Activated CD8-positive, alpha-beta T cell treated with anti-CD3 and anti-CD28 coated beads, Interleukin-2, amount 10 ng/mL, durations not matched to agents 7 days and 5 days (primary cell): ENCODE results near the gene PEX5L. TPM values are rescaled to one million over a fixed set of nuclear protein-coding genes. Genes with fewer than 3 reads are reported as not detected.

Source experiments
- ATAC-seq: fragments of 150-1000 bp; cut with Tn5 transposase; one replicate; pipeline ENCODE4 v1.10.0; 2021; ENCODE audit warnings: moderate library complexity
- CTCF ChIA-PET: fragments of 350-600 bp; sonication (Branson Sonifier 250); formaldehyde crosslinking; loops from one replicate; lab custom pipeline; 2021; ENCODE audit warnings: antibody characterized with exemption; lab: Charles Lee
- POLR2A ChIA-PET: fragments of 350-600 bp; sonication (Branson Sonifier 250); formaldehyde crosslinking; loops from one replicate; lab custom pipeline; 2021; ENCODE audit warnings: antibody characterized with exemption; lab: Charles Lee
- DNase-seq: peaks from one replicate; pipeline ENCODE4 v3.0.0-alpha.2; 2020
- H3K27ac Mint-ChIP-seq: one replicate; pipeline ENCODE4 v1.8.0; 2021; ENCODE audit warnings: mild to moderate bottlenecking, mixed read lengths
- H3K27me3 Mint-ChIP-seq: one replicate; pipeline ENCODE4 v1.8.0; 2021; ENCODE audit warnings: low read depth, mixed read lengths
- H3K36me3 Mint-ChIP-seq: one replicate; pipeline ENCODE4 v1.8.0; 2021; ENCODE audit warnings: low read depth, mixed read lengths
- H3K4me1 Mint-ChIP-seq: one replicate; pipeline ENCODE4 v1.8.0; 2021; ENCODE audit warnings: low read depth, mixed read lengths
- H3K4me3 Mint-ChIP-seq: one replicate; pipeline ENCODE4 v1.8.0; 2021; ENCODE audit warnings: mild to moderate bottlenecking, mixed read lengths
- H3K9me3 Mint-ChIP-seq: one replicate; pipeline ENCODE4 v1.8.0; 2022; ENCODE audit warnings: mixed read lengths; ENCODE audit not compliant: insufficient read depth
- total RNA-seq, 2 experiments: library from RNA; stranded (reverse); gene quantifications; one replicate each; pipeline ENCODE4 v1.2.3, GENCODE V29; 2021

The PEX5L gene
- total RNA-seq, 2 experiments from 2014 or later = not detected

- H3K9me3 Mint-ChIP-seq = no peaks in the 10 kb centered on the region
- no peak overlapping the region for H3K27ac Mint-ChIP-seq
- peaks cover 16% of the 10 kb centered on the region for H3K27me3 Mint-ChIP-seq
- CTCF ChIA-PET = interaction anchor here (0.8 kb wide), 1 partner anchor 36 kb away, joined by 3 read pairs; no protein-coding TSS in a partner anchor
- DNase-seq (no peak), ATAC-seq (no peak)
- peaks cover 5% of the 10 kb centered on the region for H3K4me1 Mint-ChIP-seq
- H3K36me3 Mint-ChIP-seq = no peaks in the 10 kb centered on the region
- no peak overlapping the region for H3K4me3 Mint-ChIP-seq
- POLR2A ChIA-PET = interaction anchor here (0.6 kb wide), 1 partner anchor 48 kb away, joined by 3 read pairs; no protein-coding TSS in a partner anchor
Measured at GRCh38 chr3:179964890-179965289, 71.8 kb downstream of the PEX5L start.

- Mint-ChIP-seq H3K4me1 (peaks cover 6% of the 10 kb centered on the region), H3K27me3 (peaks cover 16% of the 10 kb centered on the region), H3K4me3 (no peak overlapping the region), H3K9me3 (no peaks in the 10 kb centered on the region), H3K36me3 (no peaks in the 10 kb centered on the region), H3K27ac (no peak overlapping the region)
- DNase-seq = no peak
- ChIA-PET CTCF (no interaction called here), POLR2A (no interaction called here)
- ATAC-seq = no peak
Measured at GRCh38 chr3:179962629-179963387, 73.9 kb downstream of the PEX5L start.

- no peaks in the 10 kb centered on the region for H3K36me3 Mint-ChIP-seq
- CTCF ChIA-PET = no interaction called here
Measured at GRCh38 chr3:179961703-179962078, 75.0 kb downstream of the PEX5L start.

DNA sequence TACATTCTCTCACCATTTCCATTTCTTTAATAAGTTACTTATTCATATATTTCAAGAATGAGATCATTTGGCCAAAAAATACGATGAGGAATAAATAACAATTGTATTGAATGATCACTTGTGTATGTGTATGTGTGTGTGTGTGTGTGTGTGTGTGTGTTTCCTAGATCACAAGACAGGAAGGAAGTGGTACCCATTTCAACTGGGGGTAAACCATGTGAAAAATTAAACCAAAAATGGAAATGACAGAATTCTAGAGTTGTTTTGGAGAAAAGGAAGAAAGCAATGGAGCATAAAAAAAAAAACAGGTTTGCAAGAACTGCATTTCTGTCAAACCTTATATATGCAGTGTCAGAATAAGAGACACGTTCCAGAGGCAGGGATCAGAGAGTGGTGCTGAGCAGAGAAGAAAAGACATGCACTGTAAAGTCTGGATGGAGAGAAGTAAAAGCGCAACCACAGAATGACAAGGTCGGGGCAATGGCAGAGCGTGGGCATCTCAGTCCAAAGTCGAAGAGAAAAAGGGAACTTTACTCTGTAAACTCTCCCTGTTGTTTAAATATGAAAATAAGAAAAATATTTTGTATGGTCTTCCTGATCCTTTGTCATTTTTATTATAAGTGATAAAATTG lies 75.5 kb downstream of the PEX5L start:
- ChIA-PET POLR2A (no interaction called here), CTCF (no interaction called here)
- Mint-ChIP-seq H3K4me3 (no peak overlapping the region), H3K9me3 (no peaks in the 10 kb centered on the region), H3K27ac (no peak overlapping the region), H3K36me3 (no peaks in the 10 kb centered on the region), H3K27me3 (peaks cover 16% of the 10 kb centered on the region), H3K4me1 (peaks cover 20% of the 10 kb centered on the region)
- DNase-seq (no peak), ATAC-seq (no peak)

More at GRCh38 chr3:179961703-179962078, 75.0 kb downstream of the PEX5L start:
- no peak overlapping the region for H3K27ac Mint-ChIP-seq
- H3K27me3 Mint-ChIP-seq = peaks cover 16% of the 10 kb centered on the region
- H3K4me1 Mint-ChIP-seq = peaks cover 15% of the 10 kb centered on the region
- POLR2A ChIA-PET = no interaction called here
- DNase-seq (no peak), ATAC-seq (no peak)
- no peaks in the 10 kb centered on the region for H3K9me3 Mint-ChIP-seq
- H3K4me3 Mint-ChIP-seq = no peak overlapping the region

DNA sequence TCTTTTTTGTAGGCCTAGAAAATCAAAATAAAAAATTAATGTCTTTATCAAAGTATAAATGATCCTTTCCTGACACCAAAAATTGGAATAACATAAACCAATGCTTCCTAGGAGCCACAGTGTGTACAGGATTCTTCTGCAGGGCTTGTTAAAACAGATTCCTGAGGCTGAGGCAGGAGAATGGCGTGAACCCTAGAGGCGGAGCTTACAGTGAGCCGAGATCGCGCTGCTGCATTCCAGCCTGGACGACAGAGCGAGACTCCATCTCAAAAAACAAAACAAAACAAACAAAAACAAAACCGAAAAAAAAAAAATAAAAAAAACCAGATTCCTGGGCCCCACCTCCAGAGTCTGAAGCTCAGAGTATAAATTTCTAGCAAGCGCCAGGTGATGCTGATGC lies 78.0 kb downstream of the PEX5L start:
- Mint-ChIP-seq H3K4me1 (peaks cover 35% of the 10 kb centered on the region), H3K36me3 (peaks cover 5% of the 10 kb centered on the region), H3K27ac (no peak overlapping the region), H3K27me3 (peaks cover 21% of the 10 kb centered on the region), H3K4me3 (no peak overlapping the region), H3K9me3 (no peaks in the 10 kb centered on the region)
- DNase-seq = no peak
- ATAC-seq = no peak
- ChIA-PET POLR2A (no interaction called here), CTCF (no interaction called here)

DNA sequence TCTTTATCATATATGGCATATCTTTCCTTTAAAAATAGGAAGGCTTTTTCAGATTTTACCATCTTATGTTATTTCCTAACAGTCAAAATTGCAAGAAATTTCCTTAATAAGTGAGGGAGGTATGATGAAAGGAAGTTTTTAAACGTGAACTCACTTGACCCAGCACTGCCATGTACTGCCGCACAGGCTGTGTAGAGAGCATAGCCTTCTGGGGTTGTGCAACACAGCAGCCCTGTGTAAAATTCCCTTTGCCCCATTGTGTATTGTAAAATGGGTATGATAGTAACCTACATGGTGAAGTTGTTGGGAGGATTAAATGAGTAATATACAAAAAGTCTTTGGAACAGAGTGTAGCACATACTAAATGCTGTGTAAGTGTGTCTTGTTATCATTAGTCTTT lies 78.6 kb downstream of the PEX5L start:
- ChIA-PET POLR2A (no interaction called here), CTCF (no interaction called here)
- Mint-ChIP-seq H3K27me3 (peaks cover 21% of the 10 kb centered on the region), H3K9me3 (no peaks in the 10 kb centered on the region), H3K4me1 (peaks cover 35% of the 10 kb centered on the region), H3K4me3 (no peak overlapping the region), H3K36me3 (peaks cover 5% of the 10 kb centered on the region), H3K27ac (no peak overlapping the region)
- ATAC-seq (no peak), DNase-seq (no peak)

GRCh38 chr3:179957264-179957845 lies 79.4 kb downstream of the PEX5L start:
- ChIA-PET POLR2A (no interaction called here), CTCF (interaction anchor here (0.9 kb wide), 1 partner anchor 28 kb away, joined by 5 read pairs; no protein-coding TSS in a partner anchor)
- Mint-ChIP-seq H3K27me3 (peaks cover 17% of the 10 kb centered on the region), H3K9me3 (no peaks in the 10 kb centered on the region), H3K27ac (no peak overlapping the region), H3K4me1 (peaks cover 35% of the 10 kb centered on the region), H3K36me3 (peaks cover 5% of the 10 kb centered on the region), H3K4me3 (no peak overlapping the region)
- ATAC-seq = no peak
- DNase-seq = no peak

GRCh38 chr3:179956416-179956830 lies 80.3 kb downstream of the PEX5L start:
- peak; percentile 78 for DNase-seq

GRCh38 chr3:179955809-179956208 lies 80.9 kb downstream of the PEX5L start:
- ChIA-PET POLR2A (no interaction called here), CTCF (no interaction called here)
- no peak overlapping the region for H3K27ac Mint-ChIP-seq
- no peaks in the 10 kb centered on the region for H3K9me3 Mint-ChIP-seq
- peaks cover 30% of the 10 kb centered on the region for H3K4me1 Mint-ChIP-seq
- DNase-seq (no peak), ATAC-seq (no peak)
- peaks cover 5% of the 10 kb centered on the region for H3K36me3 Mint-ChIP-seq
- no peak overlapping the region for H3K4me3 Mint-ChIP-seq
- peaks cover 16% of the 10 kb centered on the region for H3K27me3 Mint-ChIP-seq

More at GRCh38 chr3:179956416-179956830, 80.3 kb downstream of the PEX5L start:
- no peak overlapping the region for H3K27ac Mint-ChIP-seq
- ATAC-seq = peak; percentile 79
- ChIA-PET POLR2A (no interaction called here), CTCF (no interaction called here)
- H3K4me3 Mint-ChIP-seq = peak overlapping the region; percentile 12
- H3K4me1 Mint-ChIP-seq = peaks cover 35% of the 10 kb centered on the region
- H3K9me3 Mint-ChIP-seq = no peaks in the 10 kb centered on the region
- peaks cover 17% of the 10 kb centered on the region for H3K27me3 Mint-ChIP-seq
- peaks cover 5% of the 10 kb centered on the region for H3K36me3 Mint-ChIP-seq

DNA sequence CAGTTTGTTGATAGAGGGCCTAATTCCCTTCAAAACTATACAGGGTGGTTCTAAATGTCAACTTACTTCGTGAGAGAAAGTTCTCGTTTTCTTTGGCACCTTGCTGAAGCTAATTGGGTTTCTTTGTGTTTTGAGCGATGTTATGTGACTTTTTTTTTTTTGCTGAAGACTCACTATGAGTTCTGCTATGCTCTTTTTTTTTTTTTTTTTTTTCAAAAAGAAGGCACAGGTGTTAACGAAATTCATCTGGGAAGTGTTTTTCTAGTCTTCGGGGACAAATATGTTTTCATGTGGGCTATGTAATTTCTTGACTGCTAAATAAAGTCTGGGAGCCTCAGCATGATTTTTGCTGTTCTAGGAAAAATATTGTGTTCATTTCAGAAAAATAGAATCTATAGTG lies 81.5 kb downstream of the PEX5L start:
- H3K4me1 Mint-ChIP-seq = peaks cover 30% of the 10 kb centered on the region
- H3K36me3 Mint-ChIP-seq = peaks cover 5% of the 10 kb centered on the region
- no peaks in the 10 kb centered on the region for H3K9me3 Mint-ChIP-seq
- no peak overlapping the region for H3K4me3 Mint-ChIP-seq
- ChIA-PET CTCF (no interaction called here), POLR2A (no interaction called here)
- no peak for DNase-seq
- no peak for ATAC-seq
- H3K27ac Mint-ChIP-seq = no peak overlapping the region
- peaks cover 21% of the 10 kb centered on the region for H3K27me3 Mint-ChIP-seq

DNA sequence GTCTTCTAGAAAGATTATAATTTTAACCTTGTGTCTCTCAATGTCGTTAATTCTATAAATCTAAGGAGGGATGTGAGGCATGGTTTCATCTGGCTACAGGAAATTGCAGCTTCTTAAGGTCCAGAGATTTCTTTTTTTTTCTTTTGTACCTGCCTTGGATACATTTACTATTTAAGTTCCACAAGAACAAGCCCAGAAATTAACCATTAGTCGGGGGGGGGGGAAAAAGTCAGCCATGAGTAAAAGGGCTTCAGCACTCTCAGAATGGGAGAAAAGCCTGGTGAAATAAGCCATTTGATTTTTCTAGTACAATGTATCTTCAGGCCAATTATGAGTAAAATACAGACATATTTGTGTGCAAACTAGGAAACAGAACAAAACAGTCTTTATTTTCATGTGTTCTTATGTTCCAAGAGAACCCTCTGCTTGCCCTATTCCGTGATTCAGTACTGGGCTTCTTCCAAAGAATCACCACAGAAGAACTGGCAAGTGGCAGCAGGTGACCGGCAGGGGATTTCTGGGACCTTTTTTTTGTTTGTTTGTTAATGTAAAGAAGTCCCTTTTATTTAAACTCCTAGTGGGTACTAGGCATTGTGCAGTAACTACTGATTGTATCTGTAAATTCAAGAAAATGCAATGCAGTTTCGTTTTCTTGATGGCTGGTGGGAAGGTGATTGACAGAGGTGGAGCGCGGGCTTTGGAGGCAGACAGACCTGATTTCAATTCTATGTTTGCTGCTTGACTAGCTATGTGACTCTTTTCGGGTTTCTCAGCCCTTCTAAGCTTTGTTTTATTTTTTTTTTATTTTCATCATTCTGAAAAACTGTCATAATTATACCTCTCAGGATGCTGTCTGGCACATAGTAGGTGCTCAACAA lies 82.5 kb downstream of the PEX5L start:
- ATAC-seq = no peak
- peaks cover 5% of the 10 kb centered on the region for H3K36me3 Mint-ChIP-seq
- DNase-seq = no peak
- ChIA-PET CTCF (interaction anchor here (1.2 kb wide), 1 partner anchor 25 kb away, joined by 3 read pairs; no protein-coding TSS in a partner anchor), POLR2A (no interaction called here)
- peaks cover 17% of the 10 kb centered on the region for H3K27me3 Mint-ChIP-seq
- H3K27ac Mint-ChIP-seq = no peak overlapping the region
- H3K4me3 Mint-ChIP-seq = no peak overlapping the region
- H3K4me1 Mint-ChIP-seq = peaks cover 30% of the 10 kb centered on the region
- H3K9me3 Mint-ChIP-seq = no peaks in the 10 kb centered on the region
